ENCODE results near the gene IGSF3.

DNA sequence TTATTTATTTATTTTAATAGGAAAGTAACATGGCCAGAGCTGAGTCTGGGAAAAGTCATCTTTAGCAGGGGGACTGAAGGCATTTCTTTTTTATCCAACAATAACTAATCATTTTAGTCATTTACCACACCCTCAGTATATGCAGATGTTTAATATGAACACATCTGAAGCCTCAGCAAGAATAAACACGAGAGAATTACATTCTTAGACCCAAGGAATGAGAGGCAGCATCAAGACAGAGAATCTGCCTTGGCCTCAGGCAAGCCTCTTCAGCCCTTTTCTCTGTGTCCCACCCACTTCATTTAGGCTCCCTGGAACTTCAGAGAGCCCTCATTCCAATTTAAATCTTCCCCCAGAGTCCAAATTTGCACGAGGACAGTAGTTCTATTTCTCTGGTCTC lies 17.0 kb upstream of the IGSF3 start:
- no peak for TF ChIP-seq CTCF (IDR thresholded peaks at IDR 0.05)
- TF ChIP-seq POLR2A (IDR thresholded peaks at IDR 0.05), result no peak
